CD14-positive monocyte (primary cell): ENCODE results near the gene RAB19. TPM values are rescaled to one million over a fixed set of nuclear protein-coding genes. Genes with fewer than 3 reads are reported as not detected.

Experiments
- DNase-seq, 3 donors: peaks; one replicate each; pipeline ENCODE4 v3.0.0-alpha.2; 2011 to 2022
- H2AFZ ChIP-seq: 2 replicates; pipeline ENCODE4 v1.6.0; 2012; ENCODE audit warnings: mild to moderate bottlenecking, low read depth, low read length, inconsistent platforms; ENCODE audit not compliant: insufficient read depth, poor library complexity, severe bottlenecking
- H3K27ac ChIP-seq, 2 donors: 1 replicate in 1 of 2; 2 replicates in 1 of 2; pipeline ENCODE4 v1.5.1; 2012 to 2013; ENCODE audit warnings: low read length in 2 of 2, control low read depth in 1 of 2, inconsistent platforms in 1 of 2, low read depth in 1 of 2, mild to moderate bottlenecking in 1 of 2
- H3K27me3 ChIP-seq, 2 donors: one replicate each; pipeline versions ENCODE4 v1.6.0 to v1.6.1; 2011 to 2013; ENCODE audit warnings: low read length in 2 of 2; ENCODE audit not compliant: control insufficient read depth in 2 of 2, insufficient read depth in 2 of 2
- H3K36me3 ChIP-seq, 2 donors: replicated peaks in 1 of 2; 1 replicate in 1 of 2; 2 replicates in 1 of 2; pipeline versions ENCODE4 v1.5.1 to v1.6.1; 2012 to 2013; ENCODE audit warnings: low read length in 2 of 2, control low read depth in 1 of 2, inconsistent platforms in 1 of 2, mild to moderate bottlenecking in 1 of 2; ENCODE audit not compliant: insufficient read depth in 2 of 2, control insufficient read depth in 1 of 2
- H3K4me1 ChIP-seq, 2 donors: 1 replicate in 1 of 2; 2 replicates in 1 of 2; pipeline versions ENCODE4 v1.5.1 to v1.6.1; 2012 to 2013; ENCODE audit warnings: low read length in 2 of 2, control low read depth in 1 of 2, inconsistent platforms in 1 of 2, mild to moderate bottlenecking in 1 of 2, moderate library complexity in 1 of 2; ENCODE audit not compliant: insufficient read depth in 2 of 2, control insufficient read depth in 1 of 2
- H3K4me2 ChIP-seq: replicated peaks from 2 replicates; pipeline ENCODE3; 2012; ENCODE audit warnings: low read length, moderate library complexity, mild to moderate bottlenecking; ENCODE audit not compliant: poor library complexity, severe bottlenecking; ENCODE audit errors: extremely low read depth
- H3K4me3 ChIP-seq, 3 experiments: fragments of 200-600 bp in 1 of 3; sonication (generic) in 1 of 3; replicated peaks in 1 of 3; 1 replicate in 2 of 3; 2 replicates in 1 of 3; pipeline ENCODE4 v1.5.1; 2011 to 2013; ENCODE audit warnings: low read length in 3 of 3, mild to moderate bottlenecking in 3 of 3, control low read depth in 2 of 3, low read depth in 2 of 3, inconsistent platforms in 1 of 3, moderate library complexity in 1 of 3
- H3K79me2 ChIP-seq: 2 replicates; pipeline ENCODE4 v1.6.0; 2012; ENCODE audit warnings: mild to moderate bottlenecking, control low read depth, inconsistent platforms, low read length, moderate library complexity; ENCODE audit not compliant: insufficient read depth
- H3K9ac ChIP-seq: 2 replicates; pipeline ENCODE4 v1.6.0; 2017; ENCODE audit warnings: low read length, mild to moderate bottlenecking; ENCODE audit not compliant: insufficient read depth, poor library complexity, severe bottlenecking
- H3K9me3 ChIP-seq, 2 donors: replicated peaks in 1 of 2; 1 replicate in 1 of 2; 2 replicates in 1 of 2; pipeline versions ENCODE4 v1.5.1 to v1.6.1; 2012 to 2013; ENCODE audit warnings: low read length in 2 of 2, control low read depth in 1 of 2; ENCODE audit not compliant: control insufficient read depth in 1 of 2, insufficient read depth in 1 of 2
- H4K20me1 ChIP-seq: 2 replicates; pipeline ENCODE4 v1.6.0; 2012; ENCODE audit warnings: mild to moderate bottlenecking, low read length, control low read depth, moderate library complexity; ENCODE audit not compliant: insufficient read depth
- H3K27ac Mint-ChIP-seq, 7 donors: one replicate each; pipeline ENCODE4 v1.8.0; 2020; ENCODE audit warnings: mild to moderate bottlenecking in 7 of 7, mixed read lengths in 7 of 7, moderate library complexity in 6 of 7, inconsistent platforms in 2 of 7
- H3K27me3 Mint-ChIP-seq, 3 donors: one replicate each; pipeline ENCODE4 v1.8.0; 2021 to 2022; ENCODE audit warnings: low read depth in 3 of 3, mild to moderate bottlenecking in 3 of 3, mixed read lengths in 3 of 3, moderate library complexity in 3 of 3, inconsistent platforms in 1 of 3
- H3K36me3 Mint-ChIP-seq, 2 donors: one replicate each; pipeline ENCODE4 v1.8.0; 2020; ENCODE audit warnings: mixed read lengths in 2 of 2, inconsistent platforms in 1 of 2, mild to moderate bottlenecking in 1 of 2
- H3K4me1 Mint-ChIP-seq: one replicate; pipeline ENCODE4 v1.8.0; 2020; ENCODE audit warnings: mild to moderate bottlenecking, mixed read lengths
- H3K4me3 Mint-ChIP-seq, 2 donors: one replicate each; pipeline ENCODE4 v1.8.0; 2020; ENCODE audit warnings: mild to moderate bottlenecking in 2 of 2, mixed read lengths in 2 of 2, moderate library complexity in 1 of 2
- H3K9me3 Mint-ChIP-seq, 7 donors: one replicate each; pipeline ENCODE4 v1.8.0; 2020 to 2022; ENCODE audit warnings: mixed read lengths in 7 of 7, mild to moderate bottlenecking in 6 of 7, moderate library complexity in 6 of 7, inconsistent platforms in 2 of 7
- CTCF ChIP-seq: fragments of 200-600 bp; IDR thresholded peaks from one replicate; pipeline ENCODE4 v1.8.0; 2022; ENCODE audit warnings: antibody characterized with exemption, mild to moderate bottlenecking
- WGBS: methylation state at CpG from one replicate; pipeline ENCODE4 v1.1.5; 2013; ENCODE audit warnings: missing lambda C conversion rate; ENCODE audit not compliant: insufficient coverage; 5-methylcytosine and 5-hydroxymethylcytosine counted together
- intact Hi-C, 2 donors: fragments of 100-400 bp; cut with micrococcal nuclease; formaldehyde crosslinking; loops; one replicate each; pipeline versions ENCODE4 v1.15.0 to v1.15.1; 2023
- polyA plus RNA-seq, 3 donors: library from polyadenylated mRNA; depleted of rRNA in 1 of 3; unstranded in 2 of 3; stranded (reverse) in 1 of 3; fragments of 300-500 nt in 2 of 3; fragments of >200 nt in 1 of 3; fragmentation: Illumina TruSeq in 2 of 3; gene quantifications; 1 replicate in 2 of 3; 2 replicates in 1 of 3; pipeline ENCODE4 v1.2.3, GENCODE V29; 2012 to 2021

RAB19 gene
- polyA plus RNA-seq, 3 donors: not detected

DNA sequence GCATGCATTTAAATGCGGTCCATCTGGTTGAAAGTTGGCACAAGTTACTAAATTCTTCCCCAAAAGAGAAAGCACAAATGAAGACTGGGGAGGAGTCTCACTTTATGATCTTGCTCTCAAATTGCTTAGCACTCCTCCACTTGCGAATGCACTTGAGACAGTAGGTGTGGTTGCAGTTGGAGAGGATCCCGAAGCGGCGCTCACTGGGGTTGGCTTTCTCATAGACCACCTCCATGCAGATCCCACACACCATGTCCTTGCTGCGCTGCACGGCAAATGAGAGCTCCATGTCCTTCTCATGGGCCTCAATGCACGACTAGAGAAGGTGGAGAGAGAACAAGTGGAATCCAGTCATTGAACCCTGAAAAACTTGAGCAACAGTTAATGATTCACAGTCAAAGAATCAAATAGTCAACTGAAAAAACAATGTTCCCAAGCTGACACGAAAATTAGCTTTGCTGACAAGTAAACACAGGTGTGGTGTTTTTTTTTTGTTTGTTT is 52.7 kb downstream of the RAB19 start:
- no peaks in the 10 kb centered on the region for H3K4me1 ChIP-seq
- no peak overlapping the region for H3K27ac ChIP-seq
- Mint-ChIP-seq H3K27ac (no peak overlapping the region), H3K4me1 (no peaks in the 10 kb centered on the region), H3K36me3 (peaks cover 87 to 94% of the 10 kb centered on the region in 2 donors), H3K4me3 (no peak overlapping the region), H3K9me3 (no peaks in the 10 kb centered on the region), H3K27me3 (no peaks in the 10 kb centered on the region)
- DNase-seq: no peak
- no peaks in the 10 kb centered on the region for H3K27me3 ChIP-seq
- no peak overlapping the region for H3K4me2 ChIP-seq
- 100% methylated on average over 1 of the region's 9 CpGs for WGBS
- H3K4me3 ChIP-seq: no peak overlapping the region
- no peak overlapping the region for H2AFZ ChIP-seq
- intact Hi-C loops: no loop called here
- H3K36me3 ChIP-seq: peaks cover 87 to 97% of the 10 kb centered on the region in 2 donors
- H3K9ac ChIP-seq: no peak overlapping the region
- no peak for TF ChIP-seq CTCF
- no peaks in the 10 kb centered on the region for H3K9me3 ChIP-seq
- H3K79me2 ChIP-seq: peaks cover 27% of the 10 kb centered on the region
- peaks cover 97% of the 10 kb centered on the region for H4K20me1 ChIP-seq

DNA sequence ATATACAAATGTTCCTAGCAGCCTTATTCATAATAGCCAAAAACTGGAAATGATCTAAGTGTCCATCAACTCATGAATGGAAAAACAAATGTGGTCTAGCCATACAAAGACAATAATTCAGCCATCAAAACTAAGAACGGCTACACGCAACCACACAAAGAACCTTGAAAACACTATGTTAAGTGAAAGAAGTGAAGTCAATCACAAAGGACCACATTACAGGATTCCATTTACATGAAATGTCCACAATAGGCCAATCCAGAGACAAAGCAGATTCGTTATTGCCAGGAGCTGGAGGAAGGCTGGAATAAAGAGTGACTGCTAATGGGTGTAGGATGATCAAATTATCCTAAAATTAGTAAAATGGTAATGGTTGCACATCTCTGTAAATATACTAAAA is 54.3 kb downstream of the RAB19 start:
- no peak for DNase-seq
- peaks cover 76 to 91% of the 10 kb centered on the region in 2 donors for H3K36me3 Mint-ChIP-seq
- Histone ChIP-seq H3K9me3 (no peaks in the 10 kb centered on the region), H4K20me1 (peaks cover 100% of the 10 kb centered on the region), H3K4me2 (no peak overlapping the region), H3K4me3 (no peak overlapping the region), H3K9ac (no peak overlapping the region), H3K4me1 (no peaks in the 10 kb centered on the region), H3K27me3 (no peaks in the 10 kb centered on the region), H3K36me3 (peaks cover 88 to 100% of the 10 kb centered on the region in 2 donors), H3K79me2 (peaks cover 41% of the 10 kb centered on the region), H3K27ac (no peak overlapping the region), H2AFZ (no peak overlapping the region)
- no peaks in the 10 kb centered on the region for H3K27me3 Mint-ChIP-seq
- no peak overlapping the region for H3K27ac Mint-ChIP-seq
- peaks cover 3% of the 10 kb centered on the region for H3K4me1 Mint-ChIP-seq
- TF ChIP-seq CTCF: no peak
- no peaks in the 10 kb centered on the region for H3K9me3 Mint-ChIP-seq
- no peak overlapping the region for H3K4me3 Mint-ChIP-seq
- intact Hi-C loops: no loop called here
- WGBS: no CpG with 5 or more reads among the region's 3 CpGs
